Measurements from ENCODE around the gene SLC9C1.

DNA sequence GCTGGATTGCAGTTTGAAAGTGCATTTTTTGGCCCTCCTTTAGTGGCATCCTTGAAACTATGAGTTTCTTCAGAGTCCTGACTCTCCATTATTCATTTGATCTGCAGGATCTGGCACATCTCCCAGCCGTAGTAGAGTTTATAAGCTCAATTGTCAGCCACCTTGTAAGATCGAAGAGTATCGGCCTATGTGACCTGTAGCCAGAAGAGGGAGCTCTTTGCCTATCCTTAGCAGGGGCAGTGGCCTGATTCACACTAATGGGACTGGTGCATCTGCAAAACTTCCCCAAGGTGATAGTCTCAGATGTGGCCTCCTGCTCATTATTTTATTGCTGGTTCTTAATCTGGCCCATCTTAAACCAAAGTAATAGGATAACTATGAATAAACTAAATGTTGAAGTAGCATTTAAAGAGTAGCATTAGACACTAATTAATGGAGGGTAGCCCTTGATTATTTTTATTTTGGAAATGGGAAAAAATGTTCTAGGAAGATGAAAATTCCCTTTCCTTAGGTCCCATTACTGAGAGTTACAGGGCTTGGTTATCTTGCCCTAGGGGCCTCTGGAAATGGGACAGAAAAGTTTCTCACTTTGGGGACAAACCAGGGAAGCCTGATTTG lies 182.1 kb downstream of the SLC9C1 start:
- TF ChIP-seq, protein P1, sequence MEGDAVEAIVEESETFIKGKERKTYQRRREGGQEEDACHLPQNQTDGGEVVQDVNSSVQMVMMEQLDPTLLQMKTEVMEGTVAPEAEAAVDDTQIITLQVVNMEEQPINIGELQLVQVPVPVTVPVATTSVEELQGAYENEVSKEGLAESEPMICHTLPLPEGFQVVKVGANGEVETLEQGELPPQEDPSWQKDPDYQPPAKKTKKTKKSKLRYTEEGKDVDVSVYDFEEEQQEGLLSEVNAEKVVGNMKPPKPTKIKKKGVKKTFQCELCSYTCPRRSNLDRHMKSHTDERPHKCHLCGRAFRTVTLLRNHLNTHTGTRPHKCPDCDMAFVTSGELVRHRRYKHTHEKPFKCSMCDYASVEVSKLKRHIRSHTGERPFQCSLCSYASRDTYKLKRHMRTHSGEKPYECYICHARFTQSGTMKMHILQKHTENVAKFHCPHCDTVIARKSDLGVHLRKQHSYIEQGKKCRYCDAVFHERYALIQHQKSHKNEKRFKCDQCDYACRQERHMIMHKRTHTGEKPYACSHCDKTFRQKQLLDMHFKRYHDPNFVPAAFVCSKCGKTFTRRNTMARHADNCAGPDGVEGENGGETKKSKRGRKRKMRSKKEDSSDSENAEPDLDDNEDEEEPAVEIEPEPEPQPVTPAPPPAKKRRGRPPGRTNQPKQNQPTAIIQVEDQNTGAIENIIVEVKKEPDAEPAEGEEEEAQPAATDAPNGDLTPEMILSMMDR (conservative IDR thresholded peaks at IDR 0.05; ENCODE audit: low read length) = peak; percentile 93
- no peak for TF ChIP-seq EZH2phosphoT487 (IDR thresholded peaks at IDR 0.05; ENCODE audit: borderline replicate concordance)
